Motor neuron (in vitro differentiated cells): ENCODE data around the gene SULF2. TPM values are rescaled to one million over a fixed set of nuclear protein-coding genes. Genes with fewer than 3 reads are reported as not detected.

ENCODE experiments used
- ATAC-seq, 8 experiments: fragments of 200-7000 bp; cut with Tn5 transposase; replicated peaks in 6 of 8; 2 replicates each; pipeline ENCODE4 v1.8.0; 2021; ENCODE audit warnings: mild to moderate bottlenecking in 8 of 8, moderate library complexity in 8 of 8
- H3K27ac ChIP-seq, 2 donors: fragments of 250-450 bp; sonication (Bioruptor Pico); 2 replicates each; pipeline ENCODE4 v1.9.0; 2021; ENCODE audit warnings: antibody characterized with exemption in 2 of 2, mild to moderate bottlenecking in 2 of 2, moderate library complexity in 1 of 2
- H3K4me1 ChIP-seq, 2 donors: fragments of 250-450 bp; sonication (Bioruptor Pico); replicated peaks in 1 of 2; 2 replicates each; pipeline ENCODE4 v1.6.1; 2021; ENCODE audit warnings: antibody characterized with exemption in 2 of 2, mild to moderate bottlenecking in 2 of 2, moderate library complexity in 1 of 2
- H3K4me3 ChIP-seq, 5 donors: fragments of 250-450 bp; sonication (Bioruptor Pico); 2 replicates each; pipeline ENCODE4 v1.9.0; 2021; ENCODE audit warnings: antibody characterized with exemption in 5 of 5, mild to moderate bottlenecking in 5 of 5, moderate library complexity in 4 of 5
- WGBS, 10 experiments: fragments of 450-650 bp; shearing (Covaris generic); methylation state at CpG; one replicate each; pipeline ENCODE4 v1.0.0; 2022; 5-methylcytosine and 5-hydroxymethylcytosine counted together
- in situ Hi-C, 9 experiments: fragments of 400-800 bp; cut with MboI; loops; one replicate each; pipeline ENCODE4 v1.15.0; 2021; ENCODE audit warnings: low sequenced_read_pairs in 9 of 9, low pct_unique_long_range_greater_than_20kb in 2 of 9; ENCODE audit not compliant: unreplicated experiment in 9 of 9
- total RNA-seq, 8 experiments: library from RNA; unstranded; fragments of 300-600 nt; gene quantifications; 2 replicates each; pipeline versions ENCODE4 v1.2.3 to v1.2.4, GENCODE V29; 2022

Gene SULF2
- total RNA-seq, 8 experiments from 2014 or later = 65.5 to 373 (median 95.6) TPM

DNA sequence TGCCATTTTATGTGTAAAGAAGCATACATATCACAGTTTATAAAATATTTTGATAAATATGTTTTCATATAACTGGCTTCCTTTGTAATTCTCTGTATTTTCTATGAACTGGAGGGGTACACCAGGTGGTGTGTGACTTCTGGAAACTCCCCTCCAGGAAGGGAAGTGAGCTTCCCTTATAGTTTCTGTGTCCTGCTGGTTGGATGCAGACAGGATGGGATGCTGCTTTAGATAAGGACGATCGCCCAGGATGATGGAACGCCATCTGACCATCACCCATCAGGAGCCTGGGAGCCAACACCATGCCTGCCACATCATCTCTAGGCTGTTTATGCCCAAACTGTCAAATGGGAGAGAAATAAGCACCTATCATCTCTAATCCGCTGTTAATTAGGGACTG, 66.1 kb downstream of the SULF2 start:
- no peak for ATAC-seq
- in situ Hi-C loops = no loop called here
- Histone ChIP-seq H3K4me3 (no peak overlapping the region), H3K4me1 (peaks cover 18 to 21% of the 10 kb centered on the region in 2 donors), H3K27ac (no peak overlapping the region)
- 91 to 100% methylated on average over 1 to 4 of the region's 4 CpGs; no CpG with 5 or more reads in 8 of the 10 experiments for WGBS, 10 experiments

DNA sequence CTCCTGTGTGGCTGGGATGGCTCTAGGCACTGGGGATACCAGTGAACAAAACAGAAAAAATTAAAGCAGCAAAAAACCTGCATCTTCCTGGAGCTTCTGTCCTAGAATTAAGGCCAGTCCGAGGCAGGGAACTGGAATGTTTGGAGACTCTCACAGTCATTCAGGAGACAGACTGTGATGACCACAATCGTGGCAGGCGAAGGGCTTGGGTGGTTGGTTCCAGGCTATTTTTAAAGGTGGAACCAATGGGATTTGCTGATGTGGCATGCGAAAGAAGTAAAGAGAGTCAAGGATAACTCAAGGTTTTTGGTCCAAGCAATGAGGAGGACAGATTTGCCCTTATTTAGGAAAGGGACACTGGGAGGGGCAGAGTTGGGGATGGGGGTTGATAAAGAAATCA, 66.9 kb downstream of the SULF2 start:
- 80 to 100% (median 97%) methylated on average over 1 to 4 of the region's 4 CpGs; no CpG with 5 or more reads in 1 of the 10 experiments for WGBS, 10 experiments
- no peak overlapping the region for H3K4me3 ChIP-seq
- in situ Hi-C loops = no loop called here
- no peak overlapping the region for H3K27ac ChIP-seq
- no peak for ATAC-seq
- peaks cover 14 to 15% of the 10 kb centered on the region in 2 donors for H3K4me1 ChIP-seq

DNA sequence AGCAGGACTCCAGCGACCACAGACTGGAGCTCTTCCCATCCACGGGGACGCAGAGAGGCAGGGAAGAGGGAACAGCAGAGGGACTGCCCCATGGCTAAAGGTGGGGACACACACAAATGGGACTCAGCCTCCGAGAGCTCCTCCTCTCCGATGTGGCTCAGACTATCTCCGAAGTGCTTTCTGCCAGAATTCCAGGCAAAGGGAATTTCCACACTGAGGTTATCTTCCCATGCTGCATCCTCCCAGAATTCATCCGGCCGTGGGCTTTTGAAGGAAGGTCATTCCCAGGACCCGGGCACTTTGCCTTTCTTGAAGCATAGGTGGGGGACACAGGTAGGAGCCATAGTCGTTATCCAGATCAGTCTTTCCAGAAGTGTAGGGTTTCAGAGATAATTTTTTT, 67.9 kb downstream of the SULF2 start:
- in situ Hi-C loops = no loop called here
- Histone ChIP-seq H3K4me1 (peaks cover 14 to 15% of the 10 kb centered on the region in 2 donors), H3K27ac (no peak overlapping the region), H3K4me3 (no peak overlapping the region)
- WGBS, 10 experiments = 20 to 100% (median 83%) methylated on average over 1 to 9 of the region's 10 CpGs; no CpG with 5 or more reads in 3 of the 10 experiments
- no peak for ATAC-seq

DNA sequence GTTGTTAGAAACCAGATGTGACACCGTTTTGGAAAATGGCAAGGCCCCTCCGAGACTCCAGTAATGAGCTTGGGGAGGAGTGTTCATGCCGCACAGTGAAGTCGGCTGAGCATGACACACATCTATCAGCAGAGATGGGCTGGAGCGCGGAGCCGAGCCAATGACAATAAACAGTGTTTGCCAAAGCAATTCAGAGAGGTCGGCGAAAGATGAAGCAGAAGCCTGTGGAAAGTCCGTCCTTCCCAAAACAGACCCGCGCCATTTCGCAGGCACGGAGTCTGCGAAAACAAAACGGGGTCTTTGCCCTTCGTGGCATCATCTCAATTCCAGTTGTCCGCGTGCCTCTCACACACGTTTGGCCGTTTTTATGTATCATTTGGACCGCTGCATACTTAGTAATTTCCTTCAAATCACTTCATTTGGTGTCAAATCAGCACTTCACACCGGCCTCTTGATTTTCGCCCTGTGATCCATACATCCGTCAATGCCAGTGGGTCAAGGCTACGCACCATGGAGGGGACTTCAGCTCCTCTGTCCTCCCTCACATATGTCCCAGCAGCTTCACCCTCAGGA, 71.3 kb downstream of the SULF2 start:
- peak in 2 of 8 experiments; percentile 77 to 88 for ATAC-seq
- in situ Hi-C loops = no loop called here
- Histone ChIP-seq H3K27ac (no peak overlapping the region), H3K4me3 (no peak overlapping the region), H3K4me1 (no peaks in the 10 kb centered on the region)
- WGBS, 10 experiments = 0 to 100% (median 80%) methylated on average over 1 to 21 of the region's 26 CpGs; no CpG with 5 or more reads in 1 of the 10 experiments

DNA sequence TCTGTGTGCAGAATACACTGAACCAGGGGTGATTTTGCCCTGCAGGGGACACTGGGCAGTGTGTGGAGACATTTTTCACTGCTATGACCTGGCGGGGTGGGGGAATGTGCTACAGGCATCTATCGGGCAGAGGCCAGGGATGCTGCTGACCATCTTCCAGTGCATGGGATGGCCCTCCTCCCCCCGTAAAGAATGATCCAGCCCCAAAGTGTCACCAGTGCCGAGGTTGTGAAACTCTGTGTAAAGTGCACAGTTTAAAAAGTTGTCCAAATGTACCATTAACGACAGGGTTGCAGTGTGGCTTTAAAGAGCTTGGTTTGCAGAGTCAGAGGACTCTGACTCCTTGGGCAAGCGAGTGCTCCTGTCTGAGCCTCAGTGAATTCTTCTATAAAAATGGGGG, 72.1 kb downstream of the SULF2 start:
- no peaks in the 10 kb centered on the region for H3K4me1 ChIP-seq
- WGBS, 10 experiments = 68 to 96% (median 90%) methylated on average over 2 to 5 of the region's 6 CpGs; no CpG with 5 or more reads in 5 of the 10 experiments
- H3K4me3 ChIP-seq = no peak overlapping the region
- no peak for ATAC-seq
- H3K27ac ChIP-seq = no peak overlapping the region
- in situ Hi-C loops = no loop called here

DNA sequence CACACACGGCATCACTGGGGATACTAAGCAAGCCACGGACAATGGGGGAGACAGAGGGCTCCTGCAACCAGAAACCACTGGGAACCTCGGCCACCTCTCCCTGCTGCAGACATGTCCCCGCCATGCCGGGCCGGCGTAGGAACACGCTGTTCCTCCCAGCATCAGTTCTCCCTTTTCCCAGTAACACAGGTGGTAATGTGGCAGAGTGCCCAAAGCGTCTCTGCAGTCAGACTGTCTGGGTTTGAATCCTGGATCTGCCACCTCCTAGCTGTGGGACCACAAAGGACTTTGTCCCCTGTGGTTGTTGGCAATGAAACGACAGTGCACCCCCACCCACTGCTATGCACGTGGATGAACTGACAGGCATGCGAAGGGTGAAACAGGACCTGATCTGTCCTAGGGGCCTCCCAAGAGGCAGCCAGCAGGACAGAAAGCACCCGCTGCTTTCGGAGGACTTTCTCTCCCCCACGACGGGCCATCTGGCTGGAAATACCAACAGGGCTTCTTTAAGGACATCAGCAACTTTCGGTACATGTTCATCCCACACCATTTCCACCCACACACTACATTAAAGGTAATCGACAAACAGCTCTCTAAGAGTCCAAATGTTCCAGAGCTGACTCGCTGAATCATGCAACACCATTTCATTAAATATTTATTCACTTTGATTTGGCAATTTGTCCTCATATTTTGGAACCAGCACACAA, 74.1 kb downstream of the SULF2 start:
- Histone ChIP-seq H3K4me3 (no peak overlapping the region), H3K4me1 (no peaks in the 10 kb centered on the region), H3K27ac (no peak overlapping the region)
- in situ Hi-C loops = no loop called here
- no peak for ATAC-seq
- 56 to 95% (median 85%) methylated on average over 3 to 10 of the region's 19 CpGs; no CpG with 5 or more reads in 4 of the 10 experiments for WGBS, 10 experiments

DNA sequence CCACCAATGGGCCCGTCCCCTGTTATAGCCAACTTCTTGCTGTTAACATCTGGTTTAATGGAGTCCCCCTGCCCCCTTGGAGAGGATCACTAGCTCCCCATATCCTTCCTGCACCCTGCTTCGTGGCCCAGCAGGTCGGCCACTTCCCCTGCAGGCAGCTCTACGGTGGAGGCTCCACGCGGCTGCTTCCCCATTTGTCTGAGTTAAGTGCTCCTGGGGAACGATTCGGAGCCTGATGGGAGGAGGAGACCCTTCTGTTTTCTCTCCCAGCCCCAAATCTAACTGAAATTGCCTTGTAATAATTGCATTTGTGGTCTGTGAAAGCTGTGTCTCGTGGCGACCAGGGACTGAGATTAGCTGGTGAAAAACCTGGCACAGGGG, 74.6 kb downstream of the SULF2 start:
- no peak for ATAC-seq
- in situ Hi-C loops = no loop called here
- Histone ChIP-seq H3K4me1 (no peaks in the 10 kb centered on the region), H3K27ac (no peak overlapping the region), H3K4me3 (no peak overlapping the region)
- 45 to 100% (median 91%) methylated on average over 1 to 7 of the region's 10 CpGs; no CpG with 5 or more reads in 4 of the 10 experiments for WGBS, 10 experiments

DNA sequence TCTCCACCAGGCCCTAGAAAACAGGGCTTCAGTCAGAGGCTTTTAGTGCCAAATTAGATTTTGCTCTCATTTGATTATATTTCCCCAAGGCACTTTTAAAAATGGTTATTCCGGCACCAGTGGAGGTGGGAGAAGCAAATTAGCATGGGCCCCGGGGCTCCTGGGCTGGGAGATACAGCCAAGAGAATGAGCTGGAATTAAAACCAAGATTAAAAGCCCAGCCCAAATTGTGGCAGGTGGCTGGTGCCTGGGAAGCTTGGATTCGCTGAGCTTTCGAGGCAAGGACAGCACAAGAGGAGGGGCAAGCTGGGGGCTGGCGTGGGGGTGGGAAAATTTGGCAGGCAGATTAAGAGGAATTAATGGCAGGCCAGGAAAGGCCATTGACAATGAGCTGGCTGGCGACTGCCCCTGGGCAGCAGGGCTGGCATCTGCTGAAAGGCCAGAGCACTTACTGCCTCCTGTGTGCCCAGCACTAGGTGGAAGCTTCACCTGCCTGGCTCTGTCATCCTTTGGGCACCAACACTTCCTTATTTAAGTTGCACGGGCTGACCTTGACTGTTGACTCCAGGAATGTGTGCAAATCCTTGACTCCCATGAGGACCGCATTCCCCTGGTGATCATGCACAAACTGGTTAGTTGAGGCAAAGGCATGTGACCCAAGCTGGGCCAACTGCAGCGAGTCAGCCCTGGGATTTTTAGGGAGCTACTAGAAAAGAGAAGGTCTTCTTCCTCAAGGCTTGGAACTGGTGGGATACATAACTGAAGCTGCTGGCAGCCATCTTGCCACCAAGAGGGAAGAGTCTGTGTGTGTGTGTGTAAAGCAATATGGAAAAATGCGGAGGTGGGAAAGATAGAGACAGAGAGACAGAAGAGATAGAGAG, 76.1 kb downstream of the SULF2 start:
- in situ Hi-C loops = no loop called here
- H3K27ac ChIP-seq = no peak overlapping the region
- peak in 1 of 8 experiments; percentile 44 for ATAC-seq
- H3K4me3 ChIP-seq = no peak overlapping the region
- 50 to 100% (median 91%) methylated on average over 2 to 6 of the region's 10 CpGs; no CpG with 5 or more reads in 4 of the 10 experiments for WGBS, 10 experiments
- no peaks in the 10 kb centered on the region for H3K4me1 ChIP-seq

DNA sequence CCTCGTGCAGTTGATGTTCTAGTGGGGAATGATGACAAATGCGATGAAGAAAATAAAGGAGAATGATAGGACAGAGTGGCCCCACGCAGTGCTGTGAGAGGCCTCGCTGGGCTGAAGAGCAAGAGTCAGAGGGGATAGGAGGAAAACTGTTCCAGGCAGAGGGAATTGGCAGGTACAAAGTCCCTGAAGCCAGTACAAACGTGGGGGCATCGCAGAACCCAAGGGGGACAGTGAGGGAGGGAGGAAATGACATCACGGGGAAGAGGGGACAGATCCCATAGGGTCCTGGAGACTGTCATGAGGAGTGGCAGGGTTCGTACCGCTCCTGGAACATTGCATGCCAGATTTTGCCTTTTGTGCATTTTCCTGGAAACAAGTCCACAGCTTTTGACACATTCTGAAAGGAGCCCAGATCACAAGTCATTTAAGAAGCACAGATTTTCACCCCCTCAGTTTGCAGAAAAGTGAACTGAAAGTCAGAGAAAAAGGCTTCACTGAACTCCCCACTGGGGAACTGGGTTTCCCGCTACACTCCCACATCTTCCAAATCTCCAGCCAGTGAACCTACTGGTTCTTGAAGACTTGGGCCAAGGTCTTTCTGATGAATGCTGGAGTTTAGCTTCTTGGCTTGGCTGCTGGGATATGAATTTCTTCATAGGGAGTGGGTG, 77.0 kb downstream of the SULF2 start:
- Histone ChIP-seq H3K4me3 (no peak overlapping the region), H3K27ac (no peak overlapping the region), H3K4me1 (no peaks in the 10 kb centered on the region)
- no peak for ATAC-seq
- in situ Hi-C loops = no loop called here
- WGBS, 10 experiments = 57 to 100% (median 86%) methylated on average over 1 to 7 of the region's 10 CpGs; no CpG with 5 or more reads in 3 of the 10 experiments

DNA sequence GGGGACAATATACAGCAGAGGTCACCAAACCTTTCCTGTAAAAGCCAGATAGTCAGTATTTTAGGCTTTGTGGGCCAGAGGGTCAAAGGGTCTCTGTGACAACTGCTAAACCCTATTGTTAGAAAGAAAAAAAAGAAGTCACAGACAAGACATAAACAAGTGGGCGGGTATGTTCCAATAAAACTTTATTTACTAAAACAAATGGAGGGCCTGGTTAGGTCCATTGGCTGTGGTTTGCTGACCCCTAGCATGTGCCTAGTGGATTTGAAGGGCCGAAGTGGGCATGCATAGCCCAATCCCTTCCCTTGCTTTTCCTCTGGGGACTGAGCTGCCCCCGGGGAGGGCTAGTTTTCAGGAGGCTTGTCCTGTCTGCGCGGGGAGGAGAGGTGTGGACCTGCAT, 78.9 kb downstream of the SULF2 start:
- H3K4me1 ChIP-seq = no peaks in the 10 kb centered on the region

DNA sequence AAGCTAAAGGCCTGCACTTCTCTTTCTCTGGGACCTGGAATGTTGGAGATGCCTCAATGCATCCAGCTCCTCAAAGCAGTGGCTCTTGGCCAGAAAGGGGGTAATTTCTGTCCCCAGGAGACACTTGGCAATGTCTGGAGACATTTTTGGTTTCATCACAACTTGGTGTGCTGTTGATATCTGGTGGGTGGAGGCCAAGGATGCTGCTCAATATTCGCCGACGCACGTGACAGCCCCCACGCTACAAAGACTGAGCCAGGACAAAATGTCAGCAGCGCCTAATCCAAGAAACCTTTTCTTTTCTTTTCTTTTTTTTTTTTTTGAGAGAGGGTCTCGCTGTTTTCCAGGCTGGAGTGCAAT, 79.8 kb downstream of the SULF2 start:
- 40 to 100% (median 93%) methylated on average over 2 to 6 of the region's 7 CpGs; no CpG with 5 or more reads in 6 of the 10 experiments for WGBS, 10 experiments
- no peak overlapping the region for H3K27ac ChIP-seq

More for the DNA sequence above, 78.9 kb downstream of the SULF2 start:
- in situ Hi-C loops = no loop called here
- Histone ChIP-seq H3K4me3 (no peak overlapping the region), H3K27ac (no peak overlapping the region)
- 20 to 100% (median 95%) methylated on average over 1 to 4 of the region's 5 CpGs; no CpG with 5 or more reads in 1 of the 10 experiments for WGBS, 10 experiments
- no peak for ATAC-seq

DNA sequence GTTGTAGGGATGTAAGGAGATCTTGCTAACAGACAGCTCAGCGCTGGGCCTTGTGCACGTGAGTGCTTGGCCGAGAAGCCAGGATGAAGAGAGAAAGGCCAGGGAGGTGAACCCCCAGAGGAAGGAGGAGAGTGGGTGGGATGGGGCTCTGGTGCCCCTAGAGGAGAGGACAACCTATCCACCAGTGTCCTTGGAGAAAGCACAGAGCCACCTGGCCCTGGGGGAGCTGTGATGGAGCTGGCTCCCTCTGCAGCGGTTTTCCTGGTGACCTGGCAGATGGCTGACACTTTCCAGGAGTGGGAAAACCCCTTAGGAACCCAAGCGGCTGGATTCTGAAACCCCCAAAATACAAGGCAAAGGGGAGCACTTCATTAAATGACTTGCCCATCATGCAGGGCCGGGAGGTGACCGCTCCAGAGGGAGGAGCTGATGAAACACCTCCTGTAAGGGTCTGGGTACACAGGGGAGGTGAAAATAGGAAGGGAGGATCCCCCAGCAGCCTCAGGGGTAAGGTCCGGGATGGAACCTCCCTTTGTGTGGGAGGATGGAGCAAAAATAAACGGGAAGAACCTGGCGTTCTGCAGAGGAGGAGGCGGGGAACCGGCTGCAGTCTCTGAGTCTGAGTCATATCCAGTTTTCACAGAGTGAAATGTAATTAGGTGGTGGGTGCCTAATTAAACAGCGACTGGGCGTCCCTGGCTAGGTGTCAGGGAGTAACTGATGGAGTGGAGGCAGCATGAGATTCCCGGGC, 80.4 kb downstream of the SULF2 start:
- peak in 7 of 8 experiments; percentile 18 to 78 (median 48) for ATAC-seq
- no peak overlapping the region for H3K27ac ChIP-seq
- in situ Hi-C loops = no loop called here
- 0 to 95% (median 79%) methylated on average over 1 to 10 of the region's 15 CpGs; no CpG with 5 or more reads in 2 of the 10 experiments for WGBS, 10 experiments
- no peaks in the 10 kb centered on the region for H3K4me1 ChIP-seq
- no peak overlapping the region for H3K4me3 ChIP-seq

More for the DNA sequence above, 79.8 kb downstream of the SULF2 start:
- H3K4me3 ChIP-seq = no peak overlapping the region
- ATAC-seq = no peak
- no peaks in the 10 kb centered on the region for H3K4me1 ChIP-seq
- in situ Hi-C loops = no loop called here
